Coronary artery (tissue), 2 donors: Measurements from ENCODE around the gene ZFP36L1.
A peak's percentile ranks its signal among the peaks of the same experiment; 100 is the strongest.

Source experiments
- DNase-seq: peaks from one replicate; pipeline ENCODE4 v3.0.0-alpha.2; 2017; ENCODE audit warnings: low spot score
- H3K27ac ChIP-seq, 2 donors: fragments of 200-600 bp; sonication (generic); one replicate each; pipeline ENCODE4 v1.5.1; 2016 to 2019
- H3K4me3 ChIP-seq: fragments of 200-600 bp; sonication (generic); 2 replicates; pipeline ENCODE4 v1.5.1; 2016; ENCODE audit warnings: mild to moderate bottlenecking, moderate library complexity
- TF ChIP-seq, protein P1 (sequence below): fragments of 200-600 bp; sonication (generic); IDR thresholded peaks from one replicate; pipeline ENCODE4 v1.5.1; 2019; ENCODE audit warnings: antibody characterized with exemption

Gene ZFP36L1

DNA sequence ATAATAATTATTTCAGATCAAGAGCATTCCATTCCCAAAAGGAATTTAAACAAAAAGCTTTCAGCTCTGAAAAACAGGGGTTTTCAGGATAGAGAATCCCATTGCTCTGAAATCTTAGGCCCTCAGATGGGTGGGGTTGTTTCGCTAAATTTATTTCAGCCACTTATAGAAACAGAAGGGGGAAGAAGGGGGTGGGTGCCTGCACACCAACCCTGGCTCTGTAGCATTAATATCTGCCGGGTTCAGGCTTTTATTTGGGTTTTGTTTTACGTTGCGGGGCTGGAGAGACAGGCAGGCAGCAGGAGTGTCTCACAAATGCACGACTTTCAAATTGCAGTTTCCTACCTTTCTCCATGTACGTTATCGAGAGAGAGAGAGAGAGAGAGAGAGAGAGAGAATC is 12.5 kb upstream of the ZFP36L1 start:
- no peak overlapping the region for H3K4me3 ChIP-seq
- no peak for DNase-seq
- TF ChIP-seq, protein P1, sequence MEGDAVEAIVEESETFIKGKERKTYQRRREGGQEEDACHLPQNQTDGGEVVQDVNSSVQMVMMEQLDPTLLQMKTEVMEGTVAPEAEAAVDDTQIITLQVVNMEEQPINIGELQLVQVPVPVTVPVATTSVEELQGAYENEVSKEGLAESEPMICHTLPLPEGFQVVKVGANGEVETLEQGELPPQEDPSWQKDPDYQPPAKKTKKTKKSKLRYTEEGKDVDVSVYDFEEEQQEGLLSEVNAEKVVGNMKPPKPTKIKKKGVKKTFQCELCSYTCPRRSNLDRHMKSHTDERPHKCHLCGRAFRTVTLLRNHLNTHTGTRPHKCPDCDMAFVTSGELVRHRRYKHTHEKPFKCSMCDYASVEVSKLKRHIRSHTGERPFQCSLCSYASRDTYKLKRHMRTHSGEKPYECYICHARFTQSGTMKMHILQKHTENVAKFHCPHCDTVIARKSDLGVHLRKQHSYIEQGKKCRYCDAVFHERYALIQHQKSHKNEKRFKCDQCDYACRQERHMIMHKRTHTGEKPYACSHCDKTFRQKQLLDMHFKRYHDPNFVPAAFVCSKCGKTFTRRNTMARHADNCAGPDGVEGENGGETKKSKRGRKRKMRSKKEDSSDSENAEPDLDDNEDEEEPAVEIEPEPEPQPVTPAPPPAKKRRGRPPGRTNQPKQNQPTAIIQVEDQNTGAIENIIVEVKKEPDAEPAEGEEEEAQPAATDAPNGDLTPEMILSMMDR: no peak
- no peak overlapping the region for H3K27ac ChIP-seq

DNA sequence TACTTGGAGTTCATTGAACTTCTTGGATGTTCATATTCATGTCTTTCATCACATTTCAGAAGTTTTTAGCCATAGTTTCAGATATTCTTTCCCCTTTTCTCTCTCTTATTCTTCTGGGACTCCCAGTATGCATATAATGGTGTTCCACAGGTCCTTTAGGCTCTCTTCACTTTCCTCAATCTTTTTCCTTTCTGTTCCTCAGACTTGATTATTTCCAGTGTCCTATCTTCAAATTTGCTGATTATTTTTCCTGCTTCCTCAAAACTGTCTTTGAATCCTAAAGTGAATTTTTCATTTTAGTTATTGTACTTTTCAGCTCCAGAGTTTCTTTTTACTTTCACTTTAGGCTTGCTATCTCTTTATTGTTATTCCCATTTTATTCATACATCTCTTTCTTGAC is 8.8 kb upstream of the ZFP36L1 start:
- no peak overlapping the region for H3K4me3 ChIP-seq
- H3K27ac ChIP-seq: no peak overlapping the region
- no peak for DNase-seq
- TF ChIP-seq, protein P1: no peak

DNA sequence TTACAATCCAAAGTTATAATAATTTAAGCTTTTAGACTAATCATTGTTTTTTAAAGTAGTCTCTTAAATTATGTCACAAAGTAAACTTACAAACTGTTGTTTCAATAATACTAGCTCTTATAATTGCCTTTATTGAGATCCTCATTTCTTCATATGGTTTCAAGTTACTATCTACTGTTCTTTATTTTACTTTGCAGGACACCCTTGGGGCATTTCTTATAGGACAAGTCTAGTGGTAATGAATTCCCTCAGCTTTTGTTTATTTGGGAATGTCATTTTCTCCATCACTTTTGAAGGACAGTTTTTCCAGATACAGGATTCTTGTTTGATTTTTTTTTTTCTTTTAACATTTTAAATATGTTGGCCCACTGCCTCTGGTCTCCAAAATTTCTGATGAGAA is 8.1 kb upstream of the ZFP36L1 start:
- no peak for DNase-seq
- Histone ChIP-seq H3K27ac (no peak overlapping the region), H3K4me3 (no peak overlapping the region)
- TF ChIP-seq, protein P1: no peak

DNA sequence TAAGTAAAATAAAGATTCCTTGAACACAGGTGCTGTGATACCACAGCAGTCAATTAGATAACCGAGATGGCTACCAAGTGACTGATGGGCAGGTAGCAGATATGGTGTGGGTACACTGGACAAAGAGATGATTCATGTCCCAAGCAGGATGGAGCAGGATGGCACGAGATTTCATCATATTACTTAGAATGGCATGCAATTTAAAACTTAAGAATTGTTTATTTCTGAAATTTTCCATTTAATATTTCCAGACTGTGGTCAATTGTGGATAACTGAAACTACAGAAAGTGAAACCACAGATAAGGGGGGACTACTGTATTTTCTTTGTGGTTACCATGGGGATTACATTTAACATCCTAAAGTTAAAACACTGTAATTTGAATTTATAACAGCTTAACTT is 7.5 kb upstream of the ZFP36L1 start:
- Histone ChIP-seq H3K27ac (no peak overlapping the region), H3K4me3 (no peak overlapping the region)
- TF ChIP-seq, protein P1: no peak
- DNase-seq: no peak

DNA sequence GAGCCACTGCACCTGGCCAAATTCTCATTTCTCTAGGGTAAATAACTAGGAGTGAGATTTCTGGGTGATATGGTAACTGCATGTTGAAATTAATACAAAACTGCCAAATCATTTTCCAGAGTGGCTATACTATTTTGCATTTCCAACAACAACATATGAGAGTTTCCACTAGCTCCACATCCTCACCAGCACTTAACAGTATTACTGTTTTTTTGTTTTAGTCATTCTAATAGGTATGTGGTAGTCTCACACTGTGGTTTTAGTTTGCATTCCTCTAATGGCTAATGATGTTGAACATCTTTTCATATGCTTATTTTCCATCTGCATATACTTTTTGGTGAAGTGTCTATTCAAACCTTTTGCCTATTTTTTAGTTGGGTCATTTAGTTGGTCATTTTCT is 5.8 kb upstream of the ZFP36L1 start:
- Histone ChIP-seq H3K27ac (no peak overlapping the region), H3K4me3 (no peak overlapping the region)
- TF ChIP-seq, protein P1: no peak
- no peak for DNase-seq

DNA sequence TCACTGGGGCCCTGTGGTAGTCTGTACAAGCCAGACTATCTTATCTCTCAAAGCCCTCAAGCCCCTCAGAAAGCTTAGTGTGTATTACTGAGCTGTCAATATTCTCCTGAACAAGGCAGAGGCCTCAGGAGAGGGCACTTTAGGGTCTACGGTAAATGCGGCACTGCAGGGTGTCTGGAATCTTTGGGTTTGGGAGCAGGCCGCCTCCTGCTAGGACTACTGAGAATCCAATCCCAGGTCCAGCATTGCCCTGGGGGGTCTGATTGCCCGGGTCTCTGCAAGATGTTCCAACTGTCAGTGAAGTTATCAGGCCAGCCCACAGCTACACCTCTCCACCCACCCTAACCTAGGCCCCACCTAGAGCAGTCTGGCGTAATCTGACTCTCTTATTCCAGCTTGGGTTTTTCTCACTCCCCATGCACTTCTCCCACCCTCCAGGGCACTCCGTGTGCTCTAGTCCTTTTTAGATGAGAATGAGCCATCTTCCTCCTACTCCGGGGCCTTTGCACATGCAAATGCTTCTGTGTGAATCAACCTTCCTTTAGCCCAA is 4.3 kb upstream of the ZFP36L1 start:
- Histone ChIP-seq H3K27ac (peak overlapping the region; percentile 99 to 100), H3K4me3 (no peak overlapping the region)
- DNase-seq: peak; percentile 72
- TF ChIP-seq, protein P1: no peak

DNA sequence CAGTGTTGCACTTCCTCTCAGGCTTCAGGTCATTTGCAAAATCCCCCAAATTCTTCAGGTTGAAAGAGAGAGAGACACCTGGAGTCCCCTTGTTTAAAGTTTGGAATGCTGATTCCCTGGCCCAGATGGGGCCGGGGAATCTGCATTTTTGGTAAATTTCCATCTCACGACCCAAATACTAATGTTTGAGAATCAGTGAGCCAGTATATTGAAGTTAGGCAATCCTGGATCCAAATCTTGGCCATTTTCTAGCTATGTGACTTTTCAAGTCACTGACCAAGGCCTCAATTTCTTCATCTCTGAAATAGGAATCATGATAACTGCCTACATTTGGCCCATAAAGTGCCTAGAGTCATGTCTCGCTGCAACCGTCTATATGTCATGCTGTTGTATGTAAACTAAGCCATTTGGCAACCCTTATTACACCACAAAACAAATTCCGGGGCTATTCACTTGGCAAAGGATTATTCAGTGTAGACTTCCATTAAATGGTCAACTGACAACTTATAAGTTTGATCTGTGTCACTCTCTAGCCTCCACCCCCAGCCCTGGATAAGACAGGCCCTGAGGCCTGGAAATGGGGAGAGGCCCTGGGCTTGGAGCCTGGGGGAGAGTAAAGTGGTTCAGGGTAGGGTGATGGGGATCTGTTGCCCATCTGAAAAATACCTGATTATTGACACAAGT is 3.7 kb upstream of the ZFP36L1 start:
- TF ChIP-seq, protein P1: no peak
- Histone ChIP-seq H3K4me3 (peak overlapping the region; percentile 91), H3K27ac (peak overlapping the region; percentile 99 to 100)
- DNase-seq: peak; percentile 66
